PC-3 (cell line): ENCODE data around the gene FGF12. TPM values are rescaled to one million over a fixed set of nuclear protein-coding genes. Genes with fewer than 3 reads are reported as not detected.

Experiments
- ATAC-seq: fragments of 200-7000 bp; cut with Tn5 transposase; 2 replicates; pipeline ENCODE4 v1.9.1; 2020; ENCODE audit warnings: mild to moderate bottlenecking, moderate library complexity
- BruUV-seq: library from RNA; stranded (reverse); fragments of 400-500 nt; replicated peaks from 2 replicates; lab custom pipeline; 2021; lab: Mats Ljungman, UMichigan
- CTCF ChIA-PET: fragments of 300-600 bp; sonication (Branson Sonifier 250); formaldehyde crosslinking; loops from one replicate; lab custom pipeline; 2022; ENCODE audit warnings: antibody characterized with exemption; lab: Charles Lee
- POLR2A ChIA-PET: fragments of 300-600 bp; sonication (Branson Sonifier 250); formaldehyde crosslinking; loops from one replicate; lab custom pipeline; 2022; ENCODE audit warnings: antibody characterized with exemption; ENCODE audit not compliant: unreplicated experiment; lab: Charles Lee
- DNase-seq: peaks from one replicate; pipeline ENCODE4 v3.0.0-alpha.2; 2015
- H2AFZ ChIP-seq: fragments of 300-600 bp; sonication (generic); 2 replicates; pipeline ENCODE4 v1.6.0; 2016; ENCODE audit warnings: antibody characterized with exemption, low read length
- H3F3A ChIP-seq: fragments of 300-600 bp; sonication (generic); one replicate; pipeline ENCODE4 v1.6.0; 2017; ENCODE audit warnings: antibody characterized with exemption, low read length, control low read depth, mild to moderate bottlenecking; ENCODE audit not compliant: unreplicated experiment
- H3K27ac ChIP-seq: fragments of 300-600 bp; sonication (generic); 2 replicates; pipeline ENCODE4 v1.5.1; 2016; ENCODE audit warnings: mild to moderate bottlenecking, low read length
- H3K27me3 ChIP-seq: fragments of 300-600 bp; sonication (generic); 2 replicates; pipeline ENCODE4 v1.6.1; 2016; ENCODE audit warnings: low read length, mixed read lengths
- H3K36me3 ChIP-seq: fragments of 300-600 bp; sonication (generic); 2 replicates; pipeline ENCODE4 v1.6.1; 2016; ENCODE audit warnings: low read depth, mixed run types, low read length, mixed read lengths
- H3K4me1 ChIP-seq: fragments of 300-600 bp; sonication (generic); 2 replicates; pipeline ENCODE4 v1.5.1; 2016; ENCODE audit warnings: low read length; ENCODE audit not compliant: insufficient read depth
- H3K4me2 ChIP-seq: fragments of 300-600 bp; sonication (generic); 2 replicates; pipeline ENCODE4 v1.6.0; 2016; ENCODE audit warnings: low read length
- H3K4me3 ChIP-seq: fragments of 300-600 bp; sonication (generic); 2 replicates; pipeline ENCODE4 v1.5.1; 2016; ENCODE audit warnings: mild to moderate bottlenecking, low read length, mixed read lengths
- H3K79me2 ChIP-seq: fragments of 300-600 bp; sonication (generic); 2 replicates; pipeline ENCODE4 v1.6.1; 2017; ENCODE audit warnings: low read length, mixed read lengths
- H3K9ac ChIP-seq: fragments of 300-600 bp; sonication (generic); 2 replicates; pipeline ENCODE4 v1.6.0; 2016; ENCODE audit warnings: mild to moderate bottlenecking, low read length
- H3K9me2 ChIP-seq: fragments of 300-600 bp; sonication (generic); replicated peaks from 2 replicates; pipeline ENCODE4 v1.6.1; 2016; ENCODE audit warnings: mixed run types, low read length, mixed read lengths
- H3K9me3 ChIP-seq: fragments of 300-600 bp; sonication (generic); 2 replicates; pipeline ENCODE4 v1.6.1; 2016; ENCODE audit warnings: low read length, mixed read lengths
- H4K20me1 ChIP-seq: fragments of 300-600 bp; sonication (generic); 2 replicates; pipeline ENCODE4 v1.6.1; 2016; ENCODE audit warnings: low read length, mixed read lengths
- CTCF ChIP-seq: fragments of 300-600 bp; sonication (generic); conservative IDR thresholded peaks from 2 replicates; pipeline ENCODE4 v1.5.1; 2017; ENCODE audit warnings: antibody characterized with exemption, low read depth, mild to moderate bottlenecking, low read length
- EZH2 ChIP-seq: fragments of 300-600 bp; sonication (generic); IDR thresholded peaks from one replicate; pipeline ENCODE4 v1.6.1; 2017; ENCODE audit warnings: antibody characterized with exemption, mild to moderate bottlenecking, low read length; ENCODE audit not compliant: unreplicated experiment
- EZH2phosphoT487 ChIP-seq: fragments of 300-600 bp; sonication (generic); IDR thresholded peaks from 2 replicates; pipeline ENCODE4 v1.6.1; 2018; ENCODE audit warnings: mild to moderate bottlenecking, antibody characterized with exemption, low read length, borderline replicate concordance
- intact Hi-C: fragments of 100-400 bp; cut with micrococcal nuclease; formaldehyde crosslinking; loops from 2 replicates; pipeline ENCODE4 v1.9.0; 2023
- total RNA-seq: library from RNA; depleted of rRNA; stranded (reverse); fragments of >200 nt; gene quantifications from 2 replicates; pipeline ENCODE4 v1.2.3, GENCODE V29; 2014

The FGF12 gene
- total RNA-seq, 1 experiment from 2014 or later: not detected

DNA sequence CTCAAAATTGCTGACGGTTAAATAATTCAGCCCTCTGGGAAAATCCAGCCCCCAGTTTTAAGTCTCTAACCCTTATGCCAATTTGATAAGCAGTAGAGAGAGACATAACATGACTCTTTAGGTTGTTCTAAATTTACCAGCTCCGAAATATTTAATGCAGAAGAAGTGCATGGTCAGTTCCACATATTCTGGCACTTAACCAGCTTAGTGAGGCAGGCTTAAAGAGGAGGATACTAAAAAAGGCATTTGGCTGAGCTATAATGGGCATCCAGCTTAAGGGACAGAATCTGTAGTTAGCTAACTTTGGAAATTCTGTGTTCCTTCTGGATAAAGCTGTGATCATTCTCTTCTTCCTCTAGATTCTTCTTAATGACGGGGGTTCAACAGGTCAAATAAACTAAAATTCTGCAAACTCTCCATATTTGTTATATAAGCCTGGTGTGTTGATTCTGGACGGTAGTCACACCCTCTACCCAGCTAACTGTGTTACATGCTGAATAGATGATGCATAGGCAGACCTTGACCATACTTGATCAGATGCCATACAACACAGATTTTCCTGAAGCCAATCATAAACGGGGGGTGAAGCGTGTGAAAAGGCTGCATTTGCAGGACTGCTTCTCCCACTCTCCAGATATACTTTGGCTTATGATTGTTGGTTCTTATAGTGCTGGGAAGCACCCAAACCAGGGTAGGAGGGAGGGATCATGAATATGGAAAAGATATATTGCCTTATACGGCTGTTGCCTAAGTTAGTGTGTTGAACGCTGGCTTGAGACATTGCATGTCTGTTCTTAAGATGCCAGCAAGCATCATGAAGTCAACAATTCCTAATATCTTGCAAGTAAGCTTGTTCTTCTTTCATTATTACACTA, 118.4 kb downstream of the FGF12 start:
- CTCF ChIA-PET: no interaction called here
- no peak for ATAC-seq

GRCh38 chr3:192607798-192608197, 119.5 kb downstream of the FGF12 start:
- BruUV-seq: no TSS peak
- Histone ChIP-seq H3K9ac (no peak overlapping the region), H3K9me2 (no peaks in the 10 kb centered on the region), H3K27me3 (peaks cover 55% of the 10 kb centered on the region), H2AFZ (no peak overlapping the region), H3F3A (no peaks in the 10 kb centered on the region), H3K4me3 (no peak overlapping the region), H3K27ac (no peak overlapping the region), H3K36me3 (no peaks in the 10 kb centered on the region), H4K20me1 (no peaks in the 10 kb centered on the region), H3K79me2 (no peaks in the 10 kb centered on the region), H3K4me2 (no peak overlapping the region), H3K9me3 (no peaks in the 10 kb centered on the region), H3K4me1 (no peaks in the 10 kb centered on the region)
- CTCF ChIA-PET: no interaction called here
- ATAC-seq (no peak), DNase-seq (no peak)
- no peak for TF ChIP-seq EZH2phosphoT487
- no peak for TF ChIP-seq EZH2
- no peak for TF ChIP-seq CTCF
- intact Hi-C loops: no loop called here
- POLR2A ChIA-PET: no interaction called here

More for the DNA sequence above, 118.4 kb downstream of the FGF12 start:
- no TSS peak for BruUV-seq
- Histone ChIP-seq H3K4me2 (no peak overlapping the region), H3K27me3 (peaks cover 66% of the 10 kb centered on the region), H3K79me2 (no peaks in the 10 kb centered on the region), H3K4me1 (no peaks in the 10 kb centered on the region), H3F3A (no peaks in the 10 kb centered on the region), H4K20me1 (no peaks in the 10 kb centered on the region), H2AFZ (no peak overlapping the region), H3K9me2 (no peaks in the 10 kb centered on the region), H3K9ac (no peak overlapping the region), H3K4me3 (no peak overlapping the region), H3K36me3 (no peaks in the 10 kb centered on the region), H3K9me3 (no peaks in the 10 kb centered on the region), H3K27ac (no peak overlapping the region)
- no peak for DNase-seq
- no peak for TF ChIP-seq EZH2phosphoT487
- no peak for TF ChIP-seq CTCF
- TF ChIP-seq EZH2: no peak
- POLR2A ChIA-PET: no interaction called here
- intact Hi-C loops: no loop called here

DNA sequence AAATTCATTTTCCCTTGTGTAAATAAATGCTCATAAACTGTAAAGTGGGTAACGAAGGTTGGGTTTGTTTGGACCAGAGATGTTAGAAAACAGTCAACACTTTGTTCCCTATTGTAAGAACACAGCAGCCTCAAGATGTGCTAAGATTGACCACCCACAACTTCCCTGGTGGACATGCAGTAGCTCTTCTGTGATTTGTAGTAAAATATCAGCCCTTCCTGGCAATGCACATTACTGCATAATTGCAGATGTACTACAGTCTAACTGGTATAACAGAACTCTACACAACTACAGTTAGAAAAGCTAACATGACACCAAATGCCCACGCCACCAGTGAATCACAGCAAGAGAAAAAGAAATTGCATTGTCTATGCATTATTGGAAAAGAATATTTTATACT, 129.4 kb downstream of the FGF12 start:
- ChIA-PET POLR2A (no interaction called here), CTCF (no interaction called here)
- Histone ChIP-seq H4K20me1 (no peaks in the 10 kb centered on the region), H3K4me1 (peaks cover 14% of the 10 kb centered on the region), H3K4me3 (peak overlapping the region; percentile 42), H3K9ac (no peak overlapping the region), H3F3A (no peaks in the 10 kb centered on the region), H3K79me2 (no peaks in the 10 kb centered on the region), H3K27ac (peak overlapping the region; percentile 25), H3K4me2 (peak overlapping the region; percentile 70), H2AFZ (peak overlapping the region; percentile 60), H3K9me2 (no peaks in the 10 kb centered on the region), H3K9me3 (no peaks in the 10 kb centered on the region), H3K36me3 (no peaks in the 10 kb centered on the region), H3K27me3 (no peaks in the 10 kb centered on the region)
- ATAC-seq: no peak
- intact Hi-C loops: no loop called here
- BruUV-seq: no TSS peak
- no peak for TF ChIP-seq CTCF
- no peak for DNase-seq
